HepG2 (cell line): ENCODE results near the gene TBC1D22A. TPM values are rescaled to one million over a fixed set of nuclear protein-coding genes. Genes with fewer than 3 reads are reported as not detected.
A peak's percentile ranks its signal among the peaks of the same experiment; 100 is the strongest.

ENCODE experiments used
- ATAC-seq: fragments of 200-7000 bp; cut with Tn5 transposase; 3 replicates; pipeline ENCODE4 v1.9.1; 2020; ENCODE audit warnings: mild to moderate bottlenecking, moderate library complexity
- BruUV-seq: library from RNA; stranded (reverse); fragments of 400-500 nt; replicated peaks from 2 replicates; lab custom pipeline; 2021; lab: Mats Ljungman, UMichigan
- CTCF ChIA-PET: fragments of 300-600 bp; formaldehyde crosslinking; extraction: SDS; loops from one replicate; lab custom pipeline; 2021; ENCODE audit warnings: low total read pairs, inconsistent platforms, low intra/inter-chr PET ratio; lab: Yijun Ruan, JAX
- POLR2A ChIA-PET: fragments of 350-600 bp; sonication (Branson Sonifier 250); formaldehyde crosslinking; loops from one replicate; lab custom pipeline; 2020; ENCODE audit warnings: antibody characterized with exemption, inconsistent platforms; lab: Yijun Ruan, JAX
- DNase-seq: peaks from one replicate; pipeline ENCODE4 v3.0.0-alpha.2; 2015; ENCODE audit warnings: low spot score
- FAIRE-seq: peaks from 3 replicates; lab custom pipeline; 2011; peaks lifted over from hg19 to GRCh38; lab: Jason Lieb, UNC
- H2AFZ ChIP-seq: one replicate; pipeline ENCODE4 v1.6.1; 2011; ENCODE audit warnings: low read length, inconsistent platforms
- H3K27ac ChIP-seq: fragments of 300-600 bp; 3 replicates; pipeline ENCODE4 v1.8.0; 2011; ENCODE audit warnings: mixed run types, mild to moderate bottlenecking, mixed read lengths, low read length, inconsistent platforms; ENCODE audit not compliant: insufficient read depth; ENCODE audit errors: extremely low read length
- H3K27me3 ChIP-seq, 2 experiments: fragments of 200-600 bp in 1 of 2; 2 replicates in 1 of 2; 3 replicates in 1 of 2; pipeline versions ENCODE4 v1.6.0 to v1.8.0; 2011; ENCODE audit warnings: low read length in 2 of 2, mild to moderate bottlenecking in 2 of 2, moderate library complexity in 2 of 2, inconsistent platforms in 1 of 2; ENCODE audit not compliant: insufficient read depth in 2 of 2, control insufficient read depth in 1 of 2
- H3K36me3 ChIP-seq, 2 experiments: fragments of 200-600 bp in 1 of 2; replicated peaks in 1 of 2; 2 replicates in 1 of 2; 3 replicates in 1 of 2; pipeline versions ENCODE4 v1.5.1 to v1.8.0; 2011; ENCODE audit warnings: low read length in 2 of 2, inconsistent platforms in 1 of 2; ENCODE audit not compliant: insufficient read depth in 2 of 2, control insufficient read depth in 1 of 2
- H3K4me1 ChIP-seq: 2 replicates; pipeline ENCODE4 v1.5.1; 2012; ENCODE audit warnings: low read length, inconsistent platforms; ENCODE audit not compliant: insufficient read depth
- H3K4me2 ChIP-seq: 2 replicates; pipeline ENCODE4 v1.6.0; 2011; ENCODE audit warnings: low read depth, low read length, inconsistent platforms
- H3K4me3 ChIP-seq, 3 experiments: fragments of 200-600 bp in 1 of 3; sonication (generic), shearing (Covaris generic) in 1 of 3; replicated peaks in 1 of 3; 2 replicates each; pipeline ENCODE4 v1.5.1; 2011 to 2016; ENCODE audit warnings: low read length in 3 of 3, inconsistent platforms in 2 of 3, low read depth in 2 of 3, mild to moderate bottlenecking in 2 of 3, control low read depth in 1 of 3, mixed read lengths in 1 of 3; ENCODE audit not compliant: insufficient read depth in 1 of 3
- H3K79me2 ChIP-seq: one replicate; pipeline ENCODE4 v1.6.1; 2011; ENCODE audit warnings: low read length, inconsistent platforms; ENCODE audit not compliant: insufficient read depth
- H3K9ac ChIP-seq: 2 replicates; pipeline ENCODE4 v1.6.0; 2011; ENCODE audit warnings: mild to moderate bottlenecking, low read depth, low read length, inconsistent platforms; ENCODE audit not compliant: insufficient read depth
- H3K9me3 ChIP-seq: 2 replicates; pipeline ENCODE4 v1.5.1; 2012; ENCODE audit warnings: mild to moderate bottlenecking, low read length
- H4K20me1 ChIP-seq: 2 replicates; pipeline ENCODE4 v1.6.0; 2011; ENCODE audit warnings: inconsistent platforms, mild to moderate bottlenecking, low read length, moderate library complexity; ENCODE audit not compliant: insufficient read depth
- HIVEP1 ChIP-seq: sonication (generic); formaldehyde crosslinking; IDR thresholded peaks from 2 replicates; pipeline ENCODE4 v1.4.0; 2020; ENCODE audit warnings: mild to moderate bottlenecking, missing genetic modification reagents
- KDM5A ChIP-seq: fragments of 200-600 bp; sonication (generic); IDR thresholded peaks from 2 replicates; pipeline ENCODE4 v1.7.0; 2018; ENCODE audit warnings: antibody characterized with exemption, mild to moderate bottlenecking, low read length, borderline replicate concordance
- PAWR ChIP-seq: sonication (generic); formaldehyde crosslinking; IDR thresholded peaks from 2 replicates; pipeline ENCODE4 v1.4.0; 2020; ENCODE audit warnings: missing genetic modification reagents, mild to moderate bottlenecking, borderline replicate concordance
- RBM22 ChIP-seq: fragments of 200-400 bp; formaldehyde crosslinking; optimal IDR thresholded peaks from 2 replicates; pipeline ENCODE3; 2017; ENCODE audit warnings: mild to moderate bottlenecking, low read length, moderate library complexity
- SIN3A ChIP-seq: IDR thresholded peaks from 2 replicates; pipeline ENCODE4 v1.6.1; 2011; ENCODE audit warnings: low read depth, mild to moderate bottlenecking, control low read depth, low read length, borderline replicate concordance
- ZNF230 ChIP-seq: sonication (generic); formaldehyde crosslinking; IDR thresholded peaks from 2 replicates; pipeline ENCODE4 v1.4.0; 2020; ENCODE audit warnings: mild to moderate bottlenecking, missing genetic modification reagents
- ZNF503 ChIP-seq: sonication (generic); formaldehyde crosslinking; IDR thresholded peaks from 2 replicates; pipeline ENCODE4 v1.4.0; 2020; ENCODE audit warnings: missing genetic modification reagents
- ZNF549 ChIP-seq: sonication (generic); formaldehyde crosslinking; IDR thresholded peaks from 2 replicates; pipeline ENCODE4 v1.5.0; 2020; ENCODE audit warnings: missing genetic modification reagents
- WGBS: methylation state at CpG from one replicate; pipeline ENCODE4 v1.1.6; 2017; ENCODE audit warnings: low lambda C conversion rate; 5-methylcytosine and 5-hydroxymethylcytosine counted together
- in situ Hi-C: cut with HindIII; loops from 2 replicates; pipeline ENCODE4 v1.10.0; 2017; ENCODE audit warnings: low pct_unique_long_range_greater_than_20kb; ENCODE audit not compliant: extremely low pct_ligation_motif_present
- intact Hi-C: fragments of 100-400 bp; cut with micrococcal nuclease; formaldehyde crosslinking; loops from one replicate; pipeline ENCODE4 v1.10.0; 2022; ENCODE audit not compliant: unreplicated experiment
- polyA plus RNA-seq, 8 experiments: library from polyadenylated mRNA; depleted of rRNA in 3 of 8; stranded (reverse) in 7 of 8; unstranded in 1 of 8; fragments of >200 nt; fragmentation: Illumina TruSeq in 4 of 8; extraction: Trizol in 4 of 8; gene quantifications; 2 replicates each; pipeline versions ENCODE4 v1.2.1 to v1.2.3, GENCODE V29; 2011 to 2016; ENCODE audit warnings: low read depth in 4 of 8, missing spikeins in 1 of 8, mixed read lengths in 1 of 8; ENCODE audit not compliant: insufficient read depth in 1 of 8
- total RNA-seq, 5 experiments: library from RNA; depleted of rRNA; stranded (reverse); fragments of >200 nt; fragmentation: Illumina TruSeq; extraction: Trizol; gene quantifications; 2 replicates each; pipeline ENCODE4 v1.2.3, GENCODE V29; 2016; ENCODE audit warnings: low read depth in 1 of 5
- TF ChIP-seq, protein P1 (sequence below): sonication (generic); formaldehyde crosslinking; IDR thresholded peaks from 2 replicates; pipeline ENCODE4 v1.4.0; 2020; ENCODE audit warnings: mild to moderate bottlenecking, missing genetic modification reagents
- TF ChIP-seq, protein P2 (sequence below): IDR thresholded peaks from 2 replicates; pipeline ENCODE4 v1.6.1; 2016; ENCODE audit warnings: mild to moderate bottlenecking, missing biosample characterization, missing genetic modification reagents

TBC1D22A gene
- total and polyA plus RNA-seq, 2 of the 13 experiments (the other 11 are each of a cell fraction or from before 2014, with no cell fraction given), result 17.3 to 18.0 TPM

DNA sequence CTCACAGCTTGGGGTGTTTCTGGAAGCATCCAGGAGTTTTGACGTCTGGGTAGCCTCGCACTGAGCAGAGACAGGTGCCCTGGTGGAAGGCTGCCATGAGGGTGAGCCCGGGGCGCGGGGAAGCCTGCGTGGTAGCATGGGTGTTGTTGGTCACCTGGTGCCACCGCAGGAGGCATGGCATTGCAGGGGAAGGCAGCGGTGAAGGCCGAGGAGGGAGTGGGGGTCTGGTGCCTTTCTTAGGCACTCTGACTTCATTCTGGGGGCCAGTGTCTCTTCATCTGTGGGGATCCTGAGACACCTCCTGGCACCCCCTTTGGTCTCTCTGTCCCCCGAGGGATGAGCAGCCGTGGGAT, 271.2 kb downstream of the TBC1D22A start (continued):
- no peak for TF ChIP-seq ZNF503
- TF ChIP-seq, protein P1, sequence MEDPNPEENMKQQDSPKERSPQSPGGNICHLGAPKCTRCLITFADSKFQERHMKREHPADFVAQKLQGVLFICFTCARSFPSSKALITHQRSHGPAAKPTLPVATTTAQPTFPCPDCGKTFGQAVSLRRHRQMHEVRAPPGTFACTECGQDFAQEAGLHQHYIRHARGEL, result no peak
- no peak for TF ChIP-seq PAWR (CRISPR knock-in tag)

DNA sequence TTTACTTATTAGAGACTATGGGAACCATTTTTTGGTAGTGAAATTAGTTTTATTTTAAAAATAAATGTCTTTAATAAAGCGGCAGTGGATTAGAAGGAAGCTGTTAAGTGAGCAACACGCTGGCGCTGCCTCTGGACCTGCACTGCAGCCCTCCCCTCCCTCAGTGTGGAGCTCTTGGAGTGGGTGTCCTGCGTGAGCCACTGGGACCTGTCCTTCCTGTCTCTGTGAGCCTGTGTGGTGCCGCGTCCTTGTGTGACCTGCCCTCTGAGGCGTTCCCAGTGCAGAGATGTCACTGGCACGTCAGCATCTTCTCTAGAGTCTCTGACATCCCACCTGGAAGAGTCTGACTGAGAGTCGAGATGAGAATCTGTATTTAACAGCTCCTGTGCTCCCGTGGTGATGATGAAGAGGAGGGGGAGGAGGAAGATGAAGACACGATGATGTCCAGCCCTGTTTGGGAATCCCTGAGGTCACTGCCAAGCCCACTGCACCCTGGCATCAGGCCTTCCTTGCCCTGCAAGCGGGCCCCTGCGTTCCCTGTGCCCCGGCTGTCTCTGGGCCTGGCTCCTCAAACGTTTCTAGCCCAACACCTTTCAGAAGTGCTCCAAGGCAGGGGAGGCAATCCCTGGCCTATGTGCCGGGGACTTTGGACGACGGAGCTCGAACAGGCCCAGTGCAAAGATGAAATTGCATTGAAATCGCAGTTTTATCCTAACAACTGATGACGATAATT, 271.8 kb downstream of the TBC1D22A start:
- Histone ChIP-seq H3K79me2 (no peaks in the 10 kb centered on the region), H2AFZ (no peak overlapping the region), H3K27ac (no peak overlapping the region), H3K9ac (no peak overlapping the region), H3K36me3 (peaks cover 2 to 5% of the 10 kb centered on the region in 2 experiments; a peak in 3 of 5 replicates), H3K27me3 (no peaks in the 10 kb centered on the region), H4K20me1 (no peaks in the 10 kb centered on the region; the same call in 1 of the 2 replicates), H3K4me3 (no peak overlapping the region), H3K9me3 (no peaks in the 10 kb centered on the region), H3K4me1 (peaks cover 13% of the 10 kb centered on the region), H3K4me2 (no peak overlapping the region)
- in situ Hi-C loops, result no loop called here
- no peak for TF ChIP-seq ZNF549
- no peak for TF ChIP-seq HIVEP1
- TF ChIP-seq ZNF230 (CRISPR knock-in tag), result no peak
- peak; percentile 37 for TF ChIP-seq RBM22
- TF ChIP-seq, protein P2, sequence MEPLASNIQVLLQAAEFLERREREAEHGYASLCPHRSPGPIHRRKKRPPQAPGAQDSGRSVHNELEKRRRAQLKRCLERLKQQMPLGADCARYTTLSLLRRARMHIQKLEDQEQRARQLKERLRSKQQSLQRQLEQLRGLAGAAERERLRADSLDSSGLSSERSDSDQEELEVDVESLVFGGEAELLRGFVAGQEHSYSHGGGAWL (CRISPR knock-in tag), result no peak
- TF ChIP-seq KDM5A, result no peak
- no peak for TF ChIP-seq SIN3A
- 97% methylated on average over 14 of the region's 21 CpGs for WGBS
- BruUV-seq, result no TSS peak
- DNase-seq, result no peak
- ATAC-seq, result no peak
- intact Hi-C loops, result no loop called here
- no peak for FAIRE-seq
- ChIA-PET POLR2A (no interaction called here), CTCF (no interaction called here)
